PC-3 (cell line): Measurements from ENCODE around the gene KCNH5. TPM values are rescaled to one million over a fixed set of nuclear protein-coding genes. Genes with fewer than 3 reads are reported as not detected.

ENCODE experiments used
- ATAC-seq: fragments of 200-7000 bp; cut with Tn5 transposase; 2 replicates; pipeline ENCODE4 v1.9.1; 2020; ENCODE audit warnings: mild to moderate bottlenecking, moderate library complexity
- BruUV-seq: library from RNA; stranded (reverse); fragments of 400-500 nt; replicated peaks from 2 replicates; lab custom pipeline; 2021; lab: Mats Ljungman, UMichigan
- CTCF ChIA-PET: fragments of 300-600 bp; sonication (Branson Sonifier 250); formaldehyde crosslinking; loops from one replicate; lab custom pipeline; 2022; ENCODE audit warnings: antibody characterized with exemption; lab: Charles Lee
- POLR2A ChIA-PET: fragments of 300-600 bp; sonication (Branson Sonifier 250); formaldehyde crosslinking; loops from one replicate; lab custom pipeline; 2022; ENCODE audit warnings: antibody characterized with exemption; ENCODE audit not compliant: unreplicated experiment; lab: Charles Lee
- DNase-seq: peaks from one replicate; pipeline ENCODE4 v3.0.0-alpha.2; 2015
- H2AFZ ChIP-seq: fragments of 300-600 bp; sonication (generic); 2 replicates; pipeline ENCODE4 v1.6.0; 2016; ENCODE audit warnings: antibody characterized with exemption, low read length
- H3F3A ChIP-seq: fragments of 300-600 bp; sonication (generic); one replicate; pipeline ENCODE4 v1.6.0; 2017; ENCODE audit warnings: antibody characterized with exemption, low read length, control low read depth, mild to moderate bottlenecking; ENCODE audit not compliant: unreplicated experiment
- H3K27ac ChIP-seq: fragments of 300-600 bp; sonication (generic); 2 replicates; pipeline ENCODE4 v1.5.1; 2016; ENCODE audit warnings: mild to moderate bottlenecking, low read length
- H3K27me3 ChIP-seq: fragments of 300-600 bp; sonication (generic); 2 replicates; pipeline ENCODE4 v1.6.1; 2016; ENCODE audit warnings: low read length, mixed read lengths
- H3K36me3 ChIP-seq: fragments of 300-600 bp; sonication (generic); 2 replicates; pipeline ENCODE4 v1.6.1; 2016; ENCODE audit warnings: low read depth, mixed run types, low read length, mixed read lengths
- H3K4me1 ChIP-seq: fragments of 300-600 bp; sonication (generic); 2 replicates; pipeline ENCODE4 v1.5.1; 2016; ENCODE audit warnings: low read length; ENCODE audit not compliant: insufficient read depth
- H3K4me2 ChIP-seq: fragments of 300-600 bp; sonication (generic); 2 replicates; pipeline ENCODE4 v1.6.0; 2016; ENCODE audit warnings: low read length
- H3K4me3 ChIP-seq: fragments of 300-600 bp; sonication (generic); 2 replicates; pipeline ENCODE4 v1.5.1; 2016; ENCODE audit warnings: mild to moderate bottlenecking, low read length, mixed read lengths
- H3K79me2 ChIP-seq: fragments of 300-600 bp; sonication (generic); 2 replicates; pipeline ENCODE4 v1.6.1; 2017; ENCODE audit warnings: low read length, mixed read lengths
- H3K9ac ChIP-seq: fragments of 300-600 bp; sonication (generic); 2 replicates; pipeline ENCODE4 v1.6.0; 2016; ENCODE audit warnings: mild to moderate bottlenecking, low read length
- H3K9me2 ChIP-seq: fragments of 300-600 bp; sonication (generic); replicated peaks from 2 replicates; pipeline ENCODE4 v1.6.1; 2016; ENCODE audit warnings: mixed run types, low read length, mixed read lengths
- H3K9me3 ChIP-seq: fragments of 300-600 bp; sonication (generic); 2 replicates; pipeline ENCODE4 v1.6.1; 2016; ENCODE audit warnings: low read length, mixed read lengths
- H4K20me1 ChIP-seq: fragments of 300-600 bp; sonication (generic); 2 replicates; pipeline ENCODE4 v1.6.1; 2016; ENCODE audit warnings: low read length, mixed read lengths
- CTCF ChIP-seq: fragments of 300-600 bp; sonication (generic); conservative IDR thresholded peaks from 2 replicates; pipeline ENCODE4 v1.5.1; 2017; ENCODE audit warnings: antibody characterized with exemption, low read depth, mild to moderate bottlenecking, low read length
- EZH2 ChIP-seq: fragments of 300-600 bp; sonication (generic); IDR thresholded peaks from one replicate; pipeline ENCODE4 v1.6.1; 2017; ENCODE audit warnings: antibody characterized with exemption, mild to moderate bottlenecking, low read length; ENCODE audit not compliant: unreplicated experiment
- EZH2phosphoT487 ChIP-seq: fragments of 300-600 bp; sonication (generic); IDR thresholded peaks from 2 replicates; pipeline ENCODE4 v1.6.1; 2018; ENCODE audit warnings: mild to moderate bottlenecking, antibody characterized with exemption, low read length, borderline replicate concordance
- intact Hi-C: fragments of 100-400 bp; cut with micrococcal nuclease; formaldehyde crosslinking; loops from 2 replicates; pipeline ENCODE4 v1.9.0; 2023
- total RNA-seq: library from RNA; depleted of rRNA; stranded (reverse); fragments of >200 nt; gene quantifications from 2 replicates; pipeline ENCODE4 v1.2.3, GENCODE V29; 2014

Gene KCNH5
- total RNA-seq, 1 experiment from 2014 or later: not detected

DNA sequence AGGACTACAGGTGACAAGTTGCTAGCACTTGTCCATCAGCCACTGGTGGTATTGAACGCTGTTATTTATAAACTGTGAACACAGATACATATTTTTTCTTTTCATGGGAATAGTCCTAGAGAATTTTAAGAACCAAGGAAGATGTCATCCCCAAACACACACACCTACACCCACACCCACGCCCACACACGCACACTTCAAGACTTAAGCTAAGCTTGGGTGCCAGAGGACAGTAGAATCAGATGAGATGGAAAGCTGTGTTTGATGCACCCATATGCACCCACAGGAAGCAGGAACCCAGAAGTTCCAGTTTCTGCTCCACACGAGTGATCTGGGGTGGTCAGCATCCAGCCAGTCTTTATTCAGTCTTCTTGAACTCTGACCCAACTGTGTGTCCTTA lies 348.3 kb downstream of the KCNH5 start:
- intact Hi-C loops: no loop called here
- Histone ChIP-seq H3K27me3 (peaks cover 9% of the 10 kb centered on the region; the same call in 1 of the 2 replicates), H3K9ac (no peak overlapping the region), H3K9me3 (no peaks in the 10 kb centered on the region), H3K9me2 (0 out of 2 replicates have a peak, but pooled peaks cover 4% of the 10 kb centered on the region), H2AFZ (no peak overlapping the region), H3K27ac (no peak overlapping the region), H4K20me1 (no peaks in the 10 kb centered on the region), H3K4me3 (no peak overlapping the region), H3F3A (no peaks in the 10 kb centered on the region), H3K4me1 (peaks cover 10% of the 10 kb centered on the region), H3K79me2 (no peaks in the 10 kb centered on the region), H3K4me2 (no peak overlapping the region), H3K36me3 (no peaks in the 10 kb centered on the region)
- DNase-seq (no peak), ATAC-seq (no peak)
- no TSS peak for BruUV-seq
- ChIA-PET POLR2A (no interaction called here), CTCF (no interaction called here)
- TF ChIP-seq CTCF: no peak
- TF ChIP-seq EZH2phosphoT487: no peak
- no peak for TF ChIP-seq EZH2

- Histone ChIP-seq H3K9me3 (no peaks in the 10 kb centered on the region), H3K4me2 (no peak overlapping the region), H3K79me2 (no peaks in the 10 kb centered on the region), H2AFZ (no peak overlapping the region), H4K20me1 (no peaks in the 10 kb centered on the region), H3K9me2 (0 out of 2 replicates have a peak, but pooled peaks cover 4% of the 10 kb centered on the region), H3K27ac (no peak overlapping the region), H3K4me3 (no peak overlapping the region), H3F3A (no peaks in the 10 kb centered on the region), H3K4me1 (peaks cover 15% of the 10 kb centered on the region), H3K9ac (no peak overlapping the region), H3K27me3 (peaks cover 6% of the 10 kb centered on the region; the same call in 1 of the 2 replicates), H3K36me3 (no peaks in the 10 kb centered on the region)
- ATAC-seq (no peak), DNase-seq (no peak)
- ChIA-PET CTCF (no interaction called here), POLR2A (no interaction called here)
- TF ChIP-seq CTCF: no peak
- no peak for TF ChIP-seq EZH2
- no peak for TF ChIP-seq EZH2phosphoT487
- intact Hi-C loops: no loop called here
- no TSS peak for BruUV-seq
Measured at GRCh38 chr14:62696331-62696924, 348.8 kb downstream of the KCNH5 start.

DNA sequence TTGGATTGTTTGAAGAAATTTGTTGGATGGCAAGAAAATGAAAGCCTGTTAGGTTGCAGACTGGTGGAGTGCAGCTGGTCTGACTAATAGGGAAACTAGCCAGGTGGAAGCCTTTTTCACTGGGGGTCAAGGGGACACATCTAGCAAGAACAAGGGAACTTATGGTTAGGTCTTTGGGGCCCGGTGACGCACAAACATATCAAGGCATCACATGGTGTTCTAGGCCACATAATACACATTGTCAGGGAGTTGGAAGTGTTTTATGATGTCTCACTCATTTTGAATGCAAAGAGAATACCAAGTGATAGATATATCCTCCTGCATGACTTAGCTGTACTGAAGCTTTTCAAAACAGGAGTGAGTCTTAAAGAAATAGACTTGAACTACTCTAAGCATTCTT lies 351.2 kb downstream of the KCNH5 start:
- Histone ChIP-seq H3F3A (no peaks in the 10 kb centered on the region), H3K9me3 (no peaks in the 10 kb centered on the region), H3K36me3 (no peaks in the 10 kb centered on the region), H3K4me1 (peaks cover 35% of the 10 kb centered on the region), H3K9ac (no peak overlapping the region), H3K4me2 (no peak overlapping the region), H4K20me1 (no peaks in the 10 kb centered on the region), H3K4me3 (no peak overlapping the region), H3K79me2 (no peaks in the 10 kb centered on the region), H3K27ac (no peak overlapping the region), H3K9me2 (0 out of 2 replicates have a peak, but pooled peaks cover 4% of the 10 kb centered on the region), H3K27me3 (no peaks in the 10 kb centered on the region), H2AFZ (no peak overlapping the region)
- BruUV-seq: no TSS peak
- ATAC-seq: no peak
- no peak for DNase-seq
- ChIA-PET CTCF (interaction anchor here (0.6 kb wide), 1 partner anchor 659 kb away, joined by 3 read pairs; no protein-coding TSS in a partner anchor), POLR2A (no interaction called here)
- intact Hi-C loops: loop anchor here (5.0 kb wide), 1 partner anchor 517 kb away; no protein-coding TSS in a partner anchor
- TF ChIP-seq EZH2phosphoT487: no peak
- TF ChIP-seq CTCF: no peak
- TF ChIP-seq EZH2: no peak
